Colonic mucosa (tissue), 4 donors: ENCODE measurements around the gene SKAP2. TPM values are rescaled to one million over a fixed set of nuclear protein-coding genes. Genes with fewer than 3 reads are reported as not detected.
A peak's percentile ranks its signal among the peaks of the same experiment; 100 is the strongest.

Source experiments
- DNase-seq: peaks from one replicate; pipeline ENCODE4 v3.0.0-alpha.2; 2020
- H3K27ac ChIP-seq: fragments of 200-600 bp; one replicate; pipeline ENCODE4 v1.8.0; 2021
- H3K27me3 ChIP-seq: fragments of 200-600 bp; one replicate; pipeline ENCODE4 v1.8.0; 2021
- H3K36me3 ChIP-seq: fragments of 200-600 bp; one replicate; pipeline ENCODE4 v1.8.0; 2021
- H3K4me1 ChIP-seq: fragments of 200-600 bp; one replicate; pipeline ENCODE4 v1.8.0; 2021; ENCODE audit warnings: mild to moderate bottlenecking
- H3K4me3 ChIP-seq: fragments of 200-600 bp; one replicate; pipeline ENCODE4 v1.8.0; 2021
- H3K9ac ChIP-seq, 2 donors: one replicate each; pipeline ENCODE4 v1.7.0; 2013; ENCODE audit warnings: control low read depth in 2 of 2, low read depth in 2 of 2, low read length in 2 of 2
- H3K9me3 ChIP-seq: fragments of 200-600 bp; one replicate; pipeline ENCODE4 v1.8.0; 2021
- intact Hi-C: fragments of 100-400 bp; cut with DNase I; formaldehyde crosslinking; loops from one replicate; pipeline ENCODE4 v1.14.1; 2022
- total RNA-seq, 2 donors: library from RNA; stranded (reverse); fragmentation: NEBNext Ultra II Directional in 1 of 2; extraction: Animal tissue kit (Norgen Biotek cat#: 25700) in 1 of 2; gene quantifications; one replicate each; pipeline ENCODE4 v1.2.1, GENCODE V29; 2021
- TF ChIP-seq, protein P1 (sequence below): fragments of 200-600 bp; IDR thresholded peaks from one replicate; pipeline ENCODE4 v1.8.0; 2022; ENCODE audit warnings: antibody characterized with exemption, mild to moderate bottlenecking
- donor health status: healthy.
- donor health status: DM: no; HTN: no; CAD: no.
- donor health status: DM: no; HTN: no; CAD: no.

The SKAP2 gene
- total RNA-seq, 2 donors from 2014 or later = 41.6 to 46.9 TPM

DNA sequence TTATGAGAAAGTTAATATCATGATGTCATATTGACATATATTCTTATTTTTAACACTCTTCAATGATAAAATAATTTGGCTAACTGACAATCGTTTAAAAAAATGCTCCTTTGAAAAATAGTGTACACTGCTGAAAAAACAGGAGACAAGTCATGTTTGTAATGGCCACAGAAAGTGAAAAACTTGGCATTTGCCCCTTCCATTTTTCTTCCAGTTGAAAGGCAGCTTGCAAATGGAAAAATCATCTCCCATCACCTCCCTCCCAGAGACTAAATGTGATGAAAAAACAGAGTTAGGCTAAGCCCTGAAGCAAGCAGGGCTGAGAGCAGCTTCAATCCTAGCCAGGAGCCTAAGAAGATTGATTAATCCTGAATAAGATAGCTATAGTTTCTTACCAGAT is 160.4 kb downstream of the SKAP2 start:
- Histone ChIP-seq H3K4me3 (no peak overlapping the region), H3K27me3 (no peaks in the 10 kb centered on the region), H3K9me3 (no peaks in the 10 kb centered on the region), H3K9ac (no peak overlapping the region), H3K27ac (no peak overlapping the region), H3K36me3 (no peaks in the 10 kb centered on the region), H3K4me1 (peaks cover 4% of the 10 kb centered on the region)
- intact Hi-C loops = no loop called here
- TF ChIP-seq, protein P1, sequence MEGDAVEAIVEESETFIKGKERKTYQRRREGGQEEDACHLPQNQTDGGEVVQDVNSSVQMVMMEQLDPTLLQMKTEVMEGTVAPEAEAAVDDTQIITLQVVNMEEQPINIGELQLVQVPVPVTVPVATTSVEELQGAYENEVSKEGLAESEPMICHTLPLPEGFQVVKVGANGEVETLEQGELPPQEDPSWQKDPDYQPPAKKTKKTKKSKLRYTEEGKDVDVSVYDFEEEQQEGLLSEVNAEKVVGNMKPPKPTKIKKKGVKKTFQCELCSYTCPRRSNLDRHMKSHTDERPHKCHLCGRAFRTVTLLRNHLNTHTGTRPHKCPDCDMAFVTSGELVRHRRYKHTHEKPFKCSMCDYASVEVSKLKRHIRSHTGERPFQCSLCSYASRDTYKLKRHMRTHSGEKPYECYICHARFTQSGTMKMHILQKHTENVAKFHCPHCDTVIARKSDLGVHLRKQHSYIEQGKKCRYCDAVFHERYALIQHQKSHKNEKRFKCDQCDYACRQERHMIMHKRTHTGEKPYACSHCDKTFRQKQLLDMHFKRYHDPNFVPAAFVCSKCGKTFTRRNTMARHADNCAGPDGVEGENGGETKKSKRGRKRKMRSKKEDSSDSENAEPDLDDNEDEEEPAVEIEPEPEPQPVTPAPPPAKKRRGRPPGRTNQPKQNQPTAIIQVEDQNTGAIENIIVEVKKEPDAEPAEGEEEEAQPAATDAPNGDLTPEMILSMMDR = no peak
- DNase-seq = no peak

DNA sequence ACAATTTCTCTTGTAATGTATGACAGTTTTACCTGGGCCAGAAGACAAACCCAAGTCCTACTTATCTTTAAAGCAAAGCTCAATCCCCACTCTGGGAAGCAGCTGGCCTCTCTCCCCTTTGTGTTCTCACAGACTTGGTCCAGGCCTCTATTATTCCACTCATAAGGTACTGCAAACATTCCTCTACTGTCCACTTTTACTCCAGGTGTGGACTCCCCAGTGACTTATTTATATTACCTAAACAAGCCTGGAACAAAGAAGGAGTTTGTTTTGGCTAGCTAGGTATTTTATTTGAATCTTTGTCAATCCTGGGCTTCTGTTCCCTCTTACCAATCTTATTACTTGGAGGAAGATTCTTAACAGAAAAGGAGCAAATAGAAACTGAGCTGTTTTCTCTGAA is 163.5 kb downstream of the SKAP2 start:
- TF ChIP-seq, protein P1 = no peak

GRCh38 chr7:26700386-26700785 is 164.0 kb downstream of the SKAP2 start:
- peak overlapping the region; percentile 13 for H3K27ac ChIP-seq
- H3K9ac ChIP-seq = no peak overlapping the region
- H3K36me3 ChIP-seq = no peaks in the 10 kb centered on the region
- TF ChIP-seq, protein P1 = no peak
- intact Hi-C loops = no loop called here
- H3K4me1 ChIP-seq = peaks cover 4% of the 10 kb centered on the region
- H3K9me3 ChIP-seq = no peaks in the 10 kb centered on the region
- DNase-seq = no peak
- H3K4me3 ChIP-seq = no peak overlapping the region
- no peaks in the 10 kb centered on the region for H3K27me3 ChIP-seq

More for the DNA sequence above, 163.5 kb downstream of the SKAP2 start:
- Histone ChIP-seq H3K9ac (no peak overlapping the region), H3K27ac (peak overlapping the region; percentile 13), H3K36me3 (no peaks in the 10 kb centered on the region), H3K4me1 (peaks cover 4% of the 10 kb centered on the region), H3K4me3 (no peak overlapping the region), H3K27me3 (no peaks in the 10 kb centered on the region), H3K9me3 (no peaks in the 10 kb centered on the region)
- no peak for DNase-seq
- intact Hi-C loops = no loop called here

DNA sequence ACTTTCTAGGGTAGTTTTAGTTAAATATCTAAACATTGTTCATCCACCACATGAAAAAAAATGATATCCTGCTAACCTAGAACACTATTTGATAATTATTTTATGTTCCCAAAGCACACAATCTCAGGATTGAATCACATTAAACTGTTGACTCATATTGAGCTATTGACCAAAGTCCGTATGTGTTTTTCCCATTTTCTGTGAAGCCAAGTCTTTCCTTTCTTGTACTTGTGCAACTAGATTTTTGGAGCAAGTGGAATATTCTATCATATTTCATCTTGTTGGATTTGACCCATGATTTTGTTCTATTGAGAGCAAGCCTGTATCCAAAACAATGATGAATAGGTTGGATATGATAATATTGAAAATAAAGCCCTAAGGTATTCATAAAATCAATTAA is 164.6 kb downstream of the SKAP2 start:
- intact Hi-C loops = no loop called here
- Histone ChIP-seq H3K9ac (no peak overlapping the region), H3K27me3 (no peaks in the 10 kb centered on the region), H3K27ac (peak overlapping the region; percentile 13), H3K9me3 (no peaks in the 10 kb centered on the region), H3K36me3 (no peaks in the 10 kb centered on the region), H3K4me3 (no peak overlapping the region), H3K4me1 (peaks cover 4% of the 10 kb centered on the region)
- DNase-seq = no peak
- TF ChIP-seq, protein P1 = no peak

DNA sequence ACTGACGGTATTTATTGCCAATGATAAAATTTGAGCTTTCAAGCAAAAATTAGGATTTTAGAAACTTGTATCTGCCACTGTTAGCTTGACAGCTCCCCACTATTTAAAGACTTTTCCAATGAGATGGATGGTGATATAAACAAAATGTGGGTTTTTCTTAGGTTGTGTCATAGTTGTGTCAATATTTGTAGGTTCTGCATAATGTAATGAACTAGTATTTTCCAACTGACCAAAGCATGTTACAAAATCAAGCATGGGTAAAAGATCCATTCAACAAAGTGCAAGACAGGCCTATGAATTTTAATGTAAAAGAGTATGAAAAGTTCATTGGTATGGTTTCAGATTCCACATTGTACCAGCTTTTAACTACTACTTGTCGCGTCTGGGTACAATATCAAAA is 165.6 kb downstream of the SKAP2 start:
- no peak overlapping the region for H3K27ac ChIP-seq
- peaks cover 4% of the 10 kb centered on the region for H3K4me1 ChIP-seq
- H3K27me3 ChIP-seq = no peaks in the 10 kb centered on the region
- H3K36me3 ChIP-seq = no peaks in the 10 kb centered on the region
- H3K9ac ChIP-seq = no peak overlapping the region
- TF ChIP-seq, protein P1 = no peak
- no peak overlapping the region for H3K4me3 ChIP-seq
- DNase-seq = no peak
- no peaks in the 10 kb centered on the region for H3K9me3 ChIP-seq
- intact Hi-C loops = no loop called here

GRCh38 chr7:26698194-26698593 is 166.2 kb downstream of the SKAP2 start:
- DNase-seq = no peak
- TF ChIP-seq, protein P1 = no peak
- Histone ChIP-seq H3K9me3 (no peaks in the 10 kb centered on the region), H3K27ac (no peak overlapping the region), H3K36me3 (no peaks in the 10 kb centered on the region), H3K9ac (no peak overlapping the region), H3K4me3 (no peak overlapping the region), H3K27me3 (no peaks in the 10 kb centered on the region), H3K4me1 (peaks cover 4% of the 10 kb centered on the region)
- intact Hi-C loops = no loop called here
